Vagina (tissue), 2 donors: ENCODE results near the gene KCNG2. TPM values are rescaled to one million over a fixed set of nuclear protein-coding genes. Genes with fewer than 3 reads are reported as not detected.

ENCODE experiments used
- DNase-seq, 2 donors: peaks; one replicate each; pipeline ENCODE4 v3.0.0-alpha.2; 2017; ENCODE audit errors: extremely low spot score in 2 of 2
- H3K27ac ChIP-seq: fragments of 200-600 bp; sonication (generic); one replicate; pipeline ENCODE4 v1.5.1; 2019
- H3K27me3 ChIP-seq: fragments of 200-600 bp; sonication (generic); one replicate; pipeline ENCODE4 v1.5.1; 2019
- H3K36me3 ChIP-seq, 2 donors: fragments of 200-600 bp; sonication (generic); one replicate each; pipeline ENCODE4 v1.5.1; 2017 to 2019
- H3K4me1 ChIP-seq: fragments of 200-600 bp; sonication (generic); one replicate; pipeline ENCODE4 v1.5.1; 2019
- H3K4me3 ChIP-seq, 2 donors: fragments of 200-600 bp; sonication (generic); 1 replicate in 1 of 2; 2 replicates in 1 of 2; pipeline ENCODE4 v1.5.1; 2016 to 2019
- H3K9me3 ChIP-seq: fragments of 200-600 bp; sonication (generic); one replicate; pipeline ENCODE4 v1.5.1; 2019
- POLR2A ChIP-seq, 2 donors: fragments of 450-650 bp; IDR thresholded peaks; one replicate each; pipeline ENCODE4 v1.6.1; 2017; ENCODE audit warnings: antibody characterized with exemption in 2 of 2, mild to moderate bottlenecking in 2 of 2, moderate library complexity in 2 of 2
- POLR2AphosphoS5 ChIP-seq, 2 donors: sonication (generic); formaldehyde crosslinking; IDR thresholded peaks; one replicate each; pipeline ENCODE4 v1.9.0; 2017; ENCODE audit warnings: antibody characterized with exemption in 2 of 2, mild to moderate bottlenecking in 2 of 2, low read depth in 1 of 2; ENCODE audit not compliant: insufficient read depth in 1 of 2
- intact Hi-C: fragments of 100-400 bp; cut with DNase I; formaldehyde crosslinking; loops from one replicate; pipeline ENCODE4 v1.15.1; 2023
- total RNA-seq: library from RNA; depleted of rRNA; stranded (reverse); fragments of >200 nt; gene quantifications from one replicate; pipeline ENCODE4 v1.2.3, GENCODE V29; 2016
- TF ChIP-seq, protein P1 (sequence below), 3 experiments: fragments of 450-650 bp in 2 of 3; fragments of 200-600 bp in 1 of 3; sonication (generic) in 1 of 3; IDR thresholded peaks; one replicate each; pipeline ENCODE4 v1.5.1; 2017 to 2019; ENCODE audit warnings: antibody characterized with exemption in 3 of 3, mild to moderate bottlenecking in 2 of 3, moderate library complexity in 2 of 3

Gene KCNG2
- total RNA-seq, 1 donor from 2014 or later: not detected

DNA sequence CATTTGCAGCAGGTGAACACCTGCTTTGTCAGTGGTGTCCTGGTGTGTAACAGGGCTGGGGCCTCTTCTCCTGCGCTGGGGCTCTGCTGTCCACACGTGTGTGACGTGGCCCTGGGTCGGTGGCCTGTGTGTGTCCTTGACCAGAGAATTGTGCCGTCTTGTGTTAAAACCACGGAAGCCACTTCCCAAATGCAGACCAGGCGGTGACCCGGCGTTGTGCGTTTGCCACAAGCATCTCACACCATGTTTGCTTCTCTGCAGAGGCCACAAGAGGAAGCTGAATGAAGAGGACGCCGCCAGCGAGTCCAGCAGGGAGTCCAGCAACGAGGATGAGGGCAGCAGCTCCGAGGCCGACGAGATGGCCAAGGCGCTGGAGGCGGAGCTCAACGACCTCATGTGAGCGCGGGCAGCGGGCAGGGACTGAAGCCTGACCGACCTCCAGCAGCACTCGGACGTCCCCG, 44.3 kb upstream of the KCNG2 start:
- no peak for TF ChIP-seq POLR2A (IDR thresholded peaks at IDR 0.05)
- TF ChIP-seq POLR2AphosphoS5 (IDR thresholded peaks at IDR 0.05; ENCODE audit: insufficient read depth in 1 of 2, low read depth in 1 of 2): no peak
- TF ChIP-seq, protein P1, sequence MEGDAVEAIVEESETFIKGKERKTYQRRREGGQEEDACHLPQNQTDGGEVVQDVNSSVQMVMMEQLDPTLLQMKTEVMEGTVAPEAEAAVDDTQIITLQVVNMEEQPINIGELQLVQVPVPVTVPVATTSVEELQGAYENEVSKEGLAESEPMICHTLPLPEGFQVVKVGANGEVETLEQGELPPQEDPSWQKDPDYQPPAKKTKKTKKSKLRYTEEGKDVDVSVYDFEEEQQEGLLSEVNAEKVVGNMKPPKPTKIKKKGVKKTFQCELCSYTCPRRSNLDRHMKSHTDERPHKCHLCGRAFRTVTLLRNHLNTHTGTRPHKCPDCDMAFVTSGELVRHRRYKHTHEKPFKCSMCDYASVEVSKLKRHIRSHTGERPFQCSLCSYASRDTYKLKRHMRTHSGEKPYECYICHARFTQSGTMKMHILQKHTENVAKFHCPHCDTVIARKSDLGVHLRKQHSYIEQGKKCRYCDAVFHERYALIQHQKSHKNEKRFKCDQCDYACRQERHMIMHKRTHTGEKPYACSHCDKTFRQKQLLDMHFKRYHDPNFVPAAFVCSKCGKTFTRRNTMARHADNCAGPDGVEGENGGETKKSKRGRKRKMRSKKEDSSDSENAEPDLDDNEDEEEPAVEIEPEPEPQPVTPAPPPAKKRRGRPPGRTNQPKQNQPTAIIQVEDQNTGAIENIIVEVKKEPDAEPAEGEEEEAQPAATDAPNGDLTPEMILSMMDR (IDR thresholded peaks at IDR 0.05): no peak
- no peak for DNase-seq
- no peaks in the 10 kb centered on the region for H3K9me3 ChIP-seq
- intact Hi-C loops: no loop called here
- H3K27me3 ChIP-seq: no peaks in the 10 kb centered on the region
- no peak overlapping the region for H3K4me3 ChIP-seq
- H3K27ac ChIP-seq: no peak overlapping the region
- H3K4me1 ChIP-seq: no peaks in the 10 kb centered on the region
- H3K36me3 ChIP-seq: peaks cover 0 to 31% of the 10 kb centered on the region in 2 donors

DNA sequence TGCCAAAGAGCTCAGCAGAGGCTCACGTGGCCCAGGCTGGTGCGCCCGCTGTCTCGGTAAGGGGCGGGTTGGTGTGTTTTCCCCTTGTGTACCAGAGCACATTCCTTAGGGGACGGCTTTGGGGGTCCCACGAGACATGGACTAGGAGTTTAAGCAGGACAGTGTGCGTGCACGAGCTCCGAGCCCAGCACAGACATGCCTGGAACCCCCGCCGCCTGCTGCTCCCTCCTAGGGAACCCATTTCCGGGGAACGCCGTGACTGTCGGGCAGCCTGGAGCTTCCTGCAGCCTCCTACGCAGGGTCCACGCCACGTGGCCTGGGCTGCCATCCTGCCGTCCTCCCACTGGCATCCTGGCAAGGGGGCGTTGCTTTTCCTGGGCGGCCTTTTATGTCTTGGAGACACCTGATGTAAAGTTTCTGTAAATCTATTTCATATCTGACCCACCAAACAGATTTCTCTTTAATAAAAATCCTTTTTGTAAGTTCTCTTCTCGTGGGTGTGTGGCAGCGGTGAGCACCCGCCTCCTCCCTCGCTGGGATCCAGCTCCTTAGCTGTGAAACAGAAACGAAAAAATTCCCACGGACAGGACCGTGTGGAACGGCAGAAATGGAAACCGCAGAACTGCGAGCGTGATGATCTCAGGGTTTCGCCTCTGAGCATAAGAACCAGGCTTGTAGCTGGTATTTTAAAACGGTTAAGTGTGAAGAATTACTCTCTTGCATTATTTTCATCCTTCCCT, 43.5 kb upstream of the KCNG2 start:
- Histone ChIP-seq H3K4me1 (no peaks in the 10 kb centered on the region), H3K4me3 (no peak overlapping the region), H3K27me3 (no peaks in the 10 kb centered on the region), H3K27ac (no peak overlapping the region), H3K9me3 (no peaks in the 10 kb centered on the region), H3K36me3 (peaks cover 0 to 31% of the 10 kb centered on the region in 2 donors)
- intact Hi-C loops: no loop called here
- no peak for DNase-seq
- TF ChIP-seq POLR2AphosphoS5 (IDR thresholded peaks at IDR 0.05; ENCODE audit: insufficient read depth in 1 of 2, low read depth in 1 of 2) (no peak), POLR2A (IDR thresholded peaks at IDR 0.05) (no peak)
- TF ChIP-seq, protein P1 (IDR thresholded peaks at IDR 0.05): no peak

DNA sequence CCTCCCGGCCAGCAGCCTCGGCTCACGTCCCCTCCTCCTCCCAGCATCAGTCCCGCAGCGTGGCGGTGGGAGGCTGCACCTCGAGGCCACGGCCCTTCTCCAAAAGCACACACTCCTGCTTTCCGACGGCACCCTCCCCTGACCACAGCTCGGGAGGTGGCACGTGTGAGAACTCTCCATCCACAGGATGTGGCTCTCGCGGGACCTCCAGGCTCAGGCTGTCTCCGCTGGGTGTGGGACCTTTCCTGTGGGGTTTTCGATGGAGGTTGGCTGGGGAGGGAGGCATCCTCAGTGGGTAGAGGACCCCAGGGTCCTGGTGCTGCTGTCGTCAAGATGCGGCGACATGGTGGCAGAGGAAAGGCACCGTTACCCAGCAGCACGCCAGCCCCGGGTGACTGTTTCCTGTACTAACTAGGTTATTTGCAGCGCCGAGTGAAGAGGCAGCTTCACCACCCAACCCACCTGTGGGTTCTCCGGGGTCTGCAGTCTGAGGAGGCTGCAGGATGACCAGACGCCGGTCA, 42.8 kb upstream of the KCNG2 start:
- TF ChIP-seq POLR2AphosphoS5 (IDR thresholded peaks at IDR 0.05; ENCODE audit: insufficient read depth in 1 of 2, low read depth in 1 of 2): no peak
- TF ChIP-seq, protein P1 (IDR thresholded peaks at IDR 0.05): no peak
- no peak for TF ChIP-seq POLR2A (IDR thresholded peaks at IDR 0.05)
- no peak overlapping the region for H3K4me3 ChIP-seq
- no peaks in the 10 kb centered on the region for H3K4me1 ChIP-seq
- no peaks in the 10 kb centered on the region for H3K9me3 ChIP-seq
- peaks cover 0 to 31% of the 10 kb centered on the region in 2 donors for H3K36me3 ChIP-seq
- DNase-seq: no peak
- H3K27ac ChIP-seq: no peak overlapping the region
- intact Hi-C loops: no loop called here
- no peaks in the 10 kb centered on the region for H3K27me3 ChIP-seq

DNA sequence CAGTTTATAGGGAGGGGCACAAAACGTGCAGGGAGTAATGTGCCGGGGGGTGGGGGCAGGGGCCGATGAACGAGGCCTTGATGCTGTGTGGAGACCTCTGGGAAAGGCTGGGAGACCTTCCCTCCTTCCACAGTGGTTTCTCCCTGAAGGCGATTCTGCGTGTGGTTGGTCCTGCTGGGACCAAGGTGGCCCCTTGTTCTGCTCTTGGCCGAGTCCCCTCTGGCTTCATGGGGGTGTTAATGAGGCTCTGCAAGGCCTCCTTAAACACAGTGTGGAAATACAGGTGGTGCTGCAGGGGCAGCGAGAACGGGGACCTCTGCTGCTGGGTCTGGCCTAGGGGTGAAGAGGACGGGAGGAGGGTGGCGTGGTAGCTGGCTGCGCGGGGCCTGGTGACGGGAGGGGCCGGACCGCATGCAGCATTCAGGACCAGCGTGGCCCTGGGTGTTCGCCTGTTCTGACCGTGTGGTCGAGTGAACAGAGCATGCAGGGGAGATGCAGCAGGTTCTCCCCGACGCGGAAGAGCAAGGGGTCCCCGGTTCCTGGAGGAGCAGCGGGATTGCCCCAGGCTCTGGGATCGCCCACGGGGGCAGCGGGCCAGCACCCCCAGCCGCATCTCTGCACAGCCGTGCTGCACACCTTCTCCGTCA, 42.1 kb upstream of the KCNG2 start:
- H3K27ac ChIP-seq: no peak overlapping the region
- no peak overlapping the region for H3K4me3 ChIP-seq
- no peaks in the 10 kb centered on the region for H3K27me3 ChIP-seq
- H3K4me1 ChIP-seq: no peaks in the 10 kb centered on the region
- H3K9me3 ChIP-seq: no peaks in the 10 kb centered on the region
- H3K36me3 ChIP-seq: peaks cover 0 to 27% of the 10 kb centered on the region in 2 donors
- TF ChIP-seq, protein P1 (IDR thresholded peaks at IDR 0.05): no peak
- no peak for TF ChIP-seq POLR2A (IDR thresholded peaks at IDR 0.05)
- DNase-seq: no peak
- intact Hi-C loops: no loop called here

DNA sequence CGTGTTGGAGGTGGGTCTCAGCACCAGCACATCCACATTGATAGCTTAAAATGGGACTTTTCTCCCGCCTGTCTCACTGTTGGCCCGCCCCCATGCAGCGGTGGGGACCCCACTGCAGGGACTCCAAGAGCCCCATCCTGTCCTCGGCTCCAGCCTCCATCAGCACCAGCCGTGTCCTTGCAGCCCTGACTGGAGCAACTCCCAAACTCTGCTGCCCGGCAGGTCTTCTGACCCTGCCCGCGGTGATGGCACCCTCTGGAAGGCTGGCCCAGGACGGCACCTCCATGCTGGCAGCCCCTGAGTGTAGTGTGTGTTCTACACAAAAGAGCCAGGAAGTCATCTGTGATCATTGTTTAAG, 41.6 kb upstream of the KCNG2 start:
- H3K36me3 ChIP-seq: peaks cover 0 to 27% of the 10 kb centered on the region in 2 donors
- intact Hi-C loops: no loop called here
- no peak for DNase-seq
- no peaks in the 10 kb centered on the region for H3K27me3 ChIP-seq
- no peak overlapping the region for H3K4me3 ChIP-seq
- H3K4me1 ChIP-seq: no peaks in the 10 kb centered on the region
- TF ChIP-seq, protein P1 (IDR thresholded peaks at IDR 0.05): no peak
- no peak for TF ChIP-seq POLR2A (IDR thresholded peaks at IDR 0.05)
- TF ChIP-seq POLR2AphosphoS5 (IDR thresholded peaks at IDR 0.05; ENCODE audit: insufficient read depth in 1 of 2, low read depth in 1 of 2): no peak
- no peaks in the 10 kb centered on the region for H3K9me3 ChIP-seq
- no peak overlapping the region for H3K27ac ChIP-seq
